HepG2 (cell line): ENCODE results near the gene MPZ. TPM values are rescaled to one million over a fixed set of nuclear protein-coding genes. Genes with fewer than 3 reads are reported as not detected.
A peak's percentile ranks its signal among the peaks of the same experiment; 100 is the strongest.

Experiments
- ATAC-seq: fragments of 200-7000 bp; cut with Tn5 transposase; 3 replicates; pipeline ENCODE4 v1.9.1; 2020; ENCODE audit warnings: mild to moderate bottlenecking, moderate library complexity
- BruUV-seq: library from RNA; stranded (reverse); fragments of 400-500 nt; replicated peaks from 2 replicates; lab custom pipeline; 2021; lab: Mats Ljungman, UMichigan
- CTCF ChIA-PET: fragments of 300-600 bp; formaldehyde crosslinking; extraction: SDS; loops from one replicate; lab custom pipeline; 2021; ENCODE audit warnings: low total read pairs, inconsistent platforms, low intra/inter-chr PET ratio; lab: Yijun Ruan, JAX
- POLR2A ChIA-PET: fragments of 350-600 bp; sonication (Branson Sonifier 250); formaldehyde crosslinking; loops from one replicate; lab custom pipeline; 2020; ENCODE audit warnings: antibody characterized with exemption, inconsistent platforms; lab: Yijun Ruan, JAX
- DNase-seq: peaks from one replicate; pipeline ENCODE4 v3.0.0-alpha.2; 2015; ENCODE audit warnings: low spot score
- FAIRE-seq: peaks from 3 replicates; lab custom pipeline; 2011; peaks lifted over from hg19 to GRCh38; lab: Jason Lieb, UNC
- H2AFZ ChIP-seq: one replicate; pipeline ENCODE4 v1.6.1; 2011; ENCODE audit warnings: low read length, inconsistent platforms
- H3K27ac ChIP-seq: fragments of 300-600 bp; 3 replicates; pipeline ENCODE4 v1.8.0; 2011; ENCODE audit warnings: mixed run types, mild to moderate bottlenecking, mixed read lengths, low read length, inconsistent platforms; ENCODE audit not compliant: insufficient read depth; ENCODE audit errors: extremely low read length
- H3K27me3 ChIP-seq, 2 experiments: fragments of 200-600 bp in 1 of 2; 2 replicates in 1 of 2; 3 replicates in 1 of 2; pipeline versions ENCODE4 v1.6.0 to v1.8.0; 2011; ENCODE audit warnings: low read length in 2 of 2, mild to moderate bottlenecking in 2 of 2, moderate library complexity in 2 of 2, inconsistent platforms in 1 of 2; ENCODE audit not compliant: insufficient read depth in 2 of 2, control insufficient read depth in 1 of 2
- H3K36me3 ChIP-seq, 2 experiments: fragments of 200-600 bp in 1 of 2; replicated peaks in 1 of 2; 2 replicates in 1 of 2; 3 replicates in 1 of 2; pipeline versions ENCODE4 v1.5.1 to v1.8.0; 2011; ENCODE audit warnings: low read length in 2 of 2, inconsistent platforms in 1 of 2; ENCODE audit not compliant: insufficient read depth in 2 of 2, control insufficient read depth in 1 of 2
- H3K4me1 ChIP-seq: 2 replicates; pipeline ENCODE4 v1.5.1; 2012; ENCODE audit warnings: low read length, inconsistent platforms; ENCODE audit not compliant: insufficient read depth
- H3K4me2 ChIP-seq: 2 replicates; pipeline ENCODE4 v1.6.0; 2011; ENCODE audit warnings: low read depth, low read length, inconsistent platforms
- H3K4me3 ChIP-seq, 3 experiments: fragments of 200-600 bp in 1 of 3; sonication (generic), shearing (Covaris generic) in 1 of 3; replicated peaks in 1 of 3; 2 replicates each; pipeline ENCODE4 v1.5.1; 2011 to 2016; ENCODE audit warnings: low read length in 3 of 3, inconsistent platforms in 2 of 3, low read depth in 2 of 3, mild to moderate bottlenecking in 2 of 3, control low read depth in 1 of 3, mixed read lengths in 1 of 3; ENCODE audit not compliant: insufficient read depth in 1 of 3
- H3K79me2 ChIP-seq: one replicate; pipeline ENCODE4 v1.6.1; 2011; ENCODE audit warnings: low read length, inconsistent platforms; ENCODE audit not compliant: insufficient read depth
- H3K9ac ChIP-seq: 2 replicates; pipeline ENCODE4 v1.6.0; 2011; ENCODE audit warnings: mild to moderate bottlenecking, low read depth, low read length, inconsistent platforms; ENCODE audit not compliant: insufficient read depth
- H3K9me3 ChIP-seq: 2 replicates; pipeline ENCODE4 v1.5.1; 2012; ENCODE audit warnings: mild to moderate bottlenecking, low read length
- H4K20me1 ChIP-seq: 2 replicates; pipeline ENCODE4 v1.6.0; 2011; ENCODE audit warnings: inconsistent platforms, mild to moderate bottlenecking, low read length, moderate library complexity; ENCODE audit not compliant: insufficient read depth
- MAZ ChIP-seq, 2 experiments: sonication (generic) in 1 of 2; formaldehyde crosslinking in 1 of 2; IDR thresholded peaks; 2 replicates each; pipeline versions ENCODE4 v1.5.0 to v1.6.1; 2012 to 2020; ENCODE audit warnings: low read depth in 2 of 2, mild to moderate bottlenecking in 2 of 2, borderline replicate concordance in 1 of 2, improper control_type of control experiment in 1 of 2, low read length in 1 of 2, missing genetic modification reagents in 1 of 2, moderate library complexity in 1 of 2
- NFIB ChIP-seq: sonication (generic); formaldehyde crosslinking; IDR thresholded peaks from 2 replicates; pipeline ENCODE4 v1.9.0; 2021; ENCODE audit warnings: missing genetic modification reagents, mild to moderate bottlenecking, borderline replicate concordance
- PCBP2 ChIP-seq: fragments of 200-400 bp; formaldehyde crosslinking; optimal IDR thresholded peaks from 2 replicates; pipeline ENCODE3; 2018; ENCODE audit warnings: low read length, low read depth; ENCODE audit not compliant: poor library complexity, severe bottlenecking
- SMARCC2 ChIP-seq: fragments of 450-650 bp; IDR thresholded peaks from 2 replicates; pipeline ENCODE4 v1.6.1; 2017; ENCODE audit warnings: antibody characterized with exemption, mild to moderate bottlenecking
- TBX3 ChIP-seq: fragments of 450-650 bp; IDR thresholded peaks from 2 replicates; pipeline ENCODE4 v1.6.1; 2017; ENCODE audit warnings: antibody characterized with exemption, mild to moderate bottlenecking, inconsistent platforms, borderline replicate concordance
- ZC3H4 ChIP-seq: sonication (generic); formaldehyde crosslinking; IDR thresholded peaks from 2 replicates; pipeline ENCODE4 v1.4.0; 2020; ENCODE audit warnings: missing genetic modification reagents, borderline replicate concordance
- ZHX1 ChIP-seq: sonication (generic); formaldehyde crosslinking; IDR thresholded peaks from 2 replicates; pipeline ENCODE4 v1.8.1; 2022; ENCODE audit warnings: low read depth, mild to moderate bottlenecking, missing genetic modification reagents
- ZNF430 ChIP-seq: sonication (generic); formaldehyde crosslinking; IDR thresholded peaks from 2 replicates; pipeline ENCODE4 v1.9.0; 2021; ENCODE audit warnings: mild to moderate bottlenecking, missing genetic modification reagents
- ZNF775 ChIP-seq: sonication (generic); formaldehyde crosslinking; IDR thresholded peaks from 2 replicates; pipeline ENCODE4 v1.4.0; 2020; ENCODE audit warnings: missing genetic modification reagents, mild to moderate bottlenecking, moderate library complexity, borderline replicate concordance
- ZNF782 ChIP-seq: sonication (generic); formaldehyde crosslinking; IDR thresholded peaks from 2 replicates; pipeline ENCODE4 v1.4.0; 2020; ENCODE audit warnings: missing genetic modification reagents, mild to moderate bottlenecking, borderline replicate concordance
- ZSCAN30 ChIP-seq: sonication (generic); formaldehyde crosslinking; IDR thresholded peaks from 2 replicates; pipeline ENCODE4 v1.5.0; 2020; ENCODE audit warnings: mild to moderate bottlenecking, missing genetic modification reagents
- WGBS: methylation state at CpG from one replicate; pipeline ENCODE4 v1.1.6; 2017; ENCODE audit warnings: low lambda C conversion rate; 5-methylcytosine and 5-hydroxymethylcytosine counted together
- in situ Hi-C: cut with HindIII; loops from 2 replicates; pipeline ENCODE4 v1.10.0; 2017; ENCODE audit warnings: low pct_unique_long_range_greater_than_20kb; ENCODE audit not compliant: extremely low pct_ligation_motif_present
- intact Hi-C: fragments of 100-400 bp; cut with micrococcal nuclease; formaldehyde crosslinking; loops from one replicate; pipeline ENCODE4 v1.10.0; 2022; ENCODE audit not compliant: unreplicated experiment
- polyA plus RNA-seq, 8 experiments: library from polyadenylated mRNA; depleted of rRNA in 3 of 8; stranded (reverse) in 7 of 8; unstranded in 1 of 8; fragments of >200 nt; fragmentation: Illumina TruSeq in 4 of 8; extraction: Trizol in 4 of 8; gene quantifications; 2 replicates each; pipeline versions ENCODE4 v1.2.1 to v1.2.3, GENCODE V29; 2011 to 2016; ENCODE audit warnings: low read depth in 4 of 8, missing spikeins in 1 of 8, mixed read lengths in 1 of 8; ENCODE audit not compliant: insufficient read depth in 1 of 8
- total RNA-seq, 5 experiments: library from RNA; depleted of rRNA; stranded (reverse); fragments of >200 nt; fragmentation: Illumina TruSeq; extraction: Trizol; gene quantifications; 2 replicates each; pipeline ENCODE4 v1.2.3, GENCODE V29; 2016; ENCODE audit warnings: low read depth in 1 of 5
- TF ChIP-seq, protein P1 (sequence below): sonication (generic); formaldehyde crosslinking; IDR thresholded peaks from 2 replicates; pipeline ENCODE4 v1.4.0; 2020; ENCODE audit warnings: mild to moderate bottlenecking, missing genetic modification reagents
- TF ChIP-seq, protein P2 (sequence below): sonication (generic); formaldehyde crosslinking; IDR thresholded peaks from 2 replicates; pipeline ENCODE4 v1.8.1; 2023; ENCODE audit warnings: mild to moderate bottlenecking, moderate library complexity, missing genetic modification reagents
- TF ChIP-seq, protein P3 (sequence below): sonication (generic); formaldehyde crosslinking; IDR thresholded peaks from 2 replicates; pipeline ENCODE4 v1.5.0; 2020; ENCODE audit warnings: mild to moderate bottlenecking, missing genetic modification reagents, moderate library complexity

The MPZ gene
- total and polyA plus RNA-seq, 2 of the 13 experiments (the other 11 are each of a cell fraction or from before 2014, with no cell fraction given), result 18.3 to 24.6 TPM

GRCh38 chr1:161305867-161306519 lies 3.8 kb downstream of the MPZ start:
- Histone ChIP-seq H2AFZ (no peak overlapping the region), H3K9me3 (no peaks in the 10 kb centered on the region), H4K20me1 (no peaks in the 10 kb centered on the region), H3K27me3 (no peaks in the 10 kb centered on the region), H3K27ac (peak overlapping the region; percentile 33), H3K36me3 (no peaks in the 10 kb centered on the region), H3K4me3 (peak overlapping the region; percentile 45 to 73 (median 63); a peak in 5 of 6 replicates), H3K9ac (no peak overlapping the region), H3K4me2 (peak overlapping the region; percentile 69), H3K79me2 (no peaks in the 10 kb centered on the region), H3K4me1 (peaks cover 67% of the 10 kb centered on the region)
- in situ Hi-C loops, result no loop called here
- WGBS, result 61% methylated on average over 30 of the region's 31 CpGs
- peak; percentile 47 for DNase-seq
- POLR2A ChIA-PET, result interaction anchor here (0.9 to 2.4 kb wide), 12 partner anchors 8 to 140 kb away, joined by 3 to 14 read pairs (median 6); partner anchors contain the start of genes APOA2, CFAP126, NDUFS2 and PPOX
- intact Hi-C loops, result loop anchor here (1.0 kb wide), 1 partner anchor 68 kb away; no protein-coding TSS in a partner anchor
- CTCF ChIA-PET, result no interaction called here
- ATAC-seq, result peak; percentile 83
- no TSS peak for BruUV-seq
- FAIRE-seq, result no peak
- TF ChIP-seq ZHX1 (CRISPR knock-in tag), result no peak
- no peak for TF ChIP-seq MAZ (IDR thresholded peaks at IDR 0.05; ENCODE audit: borderline replicate concordance, low read depth, low read length)
- TF ChIP-seq MAZ (CRISPR knock-in tag; IDR thresholded peaks at IDR 0.05; ENCODE audit: low read depth), result no peak
- TF ChIP-seq ZNF782 (CRISPR knock-in tag), result no peak
- peak; percentile 60; the same call in 1 of the 2 replicates for TF ChIP-seq ZNF430 (CRISPR knock-in tag)
- TF ChIP-seq, protein P1, sequence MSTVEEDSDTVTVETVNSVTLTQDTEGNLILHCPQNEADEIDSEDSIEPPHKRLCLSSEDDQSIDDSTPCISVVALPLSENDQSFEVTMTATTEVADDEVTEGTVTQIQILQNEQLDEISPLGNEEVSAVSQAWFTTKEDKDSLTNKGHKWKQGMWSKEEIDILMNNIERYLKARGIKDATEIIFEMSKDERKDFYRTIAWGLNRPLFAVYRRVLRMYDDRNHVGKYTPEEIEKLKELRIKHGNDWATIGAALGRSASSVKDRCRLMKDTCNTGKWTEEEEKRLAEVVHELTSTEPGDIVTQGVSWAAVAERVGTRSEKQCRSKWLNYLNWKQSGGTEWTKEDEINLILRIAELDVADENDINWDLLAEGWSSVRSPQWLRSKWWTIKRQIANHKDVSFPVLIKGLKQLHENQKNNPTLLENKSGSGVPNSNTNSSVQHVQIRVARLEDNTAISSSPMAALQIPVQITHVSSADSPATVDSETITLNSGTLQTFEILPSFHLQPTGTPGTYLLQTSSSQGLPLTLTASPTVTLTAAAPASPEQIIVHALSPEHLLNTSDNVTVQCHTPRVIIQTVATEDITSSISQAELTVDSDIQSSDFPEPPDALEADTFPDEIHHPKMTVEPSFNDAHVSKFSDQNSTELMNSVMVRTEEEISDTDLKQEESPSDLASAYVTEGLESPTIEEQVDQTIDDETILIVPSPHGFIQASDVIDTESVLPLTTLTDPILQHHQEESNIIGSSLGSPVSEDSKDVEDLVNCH (CRISPR knock-in tag), result no peak
- no peak for TF ChIP-seq ZSCAN30 (CRISPR knock-in tag)
- no peak for TF ChIP-seq ZC3H4 (CRISPR knock-in tag)
- TF ChIP-seq TBX3, result no peak
- TF ChIP-seq ZNF775 (CRISPR knock-in tag), result no peak
- TF ChIP-seq PCBP2, result no peak
- TF ChIP-seq, protein P2, sequence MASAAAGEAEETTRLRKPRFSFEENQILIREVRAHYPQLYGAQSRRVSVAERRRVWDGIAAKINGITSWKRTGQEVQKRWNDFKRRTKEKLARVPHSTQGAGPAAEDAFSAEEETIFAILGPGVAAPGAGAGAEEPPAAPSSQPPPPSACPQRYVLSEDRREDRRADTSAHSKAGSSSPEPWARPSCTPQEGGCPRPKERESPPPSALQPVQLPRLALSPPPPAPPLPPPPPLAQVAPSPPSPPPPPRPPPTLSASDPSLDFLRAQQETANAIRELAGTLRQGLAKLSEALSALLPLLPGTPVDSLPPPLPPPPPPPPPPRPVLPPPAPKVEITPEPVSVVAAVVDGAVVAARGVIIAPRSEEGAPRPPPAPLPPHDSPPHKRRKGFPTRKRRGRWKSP (CRISPR knock-in tag), result no peak
- TF ChIP-seq, protein P3, sequence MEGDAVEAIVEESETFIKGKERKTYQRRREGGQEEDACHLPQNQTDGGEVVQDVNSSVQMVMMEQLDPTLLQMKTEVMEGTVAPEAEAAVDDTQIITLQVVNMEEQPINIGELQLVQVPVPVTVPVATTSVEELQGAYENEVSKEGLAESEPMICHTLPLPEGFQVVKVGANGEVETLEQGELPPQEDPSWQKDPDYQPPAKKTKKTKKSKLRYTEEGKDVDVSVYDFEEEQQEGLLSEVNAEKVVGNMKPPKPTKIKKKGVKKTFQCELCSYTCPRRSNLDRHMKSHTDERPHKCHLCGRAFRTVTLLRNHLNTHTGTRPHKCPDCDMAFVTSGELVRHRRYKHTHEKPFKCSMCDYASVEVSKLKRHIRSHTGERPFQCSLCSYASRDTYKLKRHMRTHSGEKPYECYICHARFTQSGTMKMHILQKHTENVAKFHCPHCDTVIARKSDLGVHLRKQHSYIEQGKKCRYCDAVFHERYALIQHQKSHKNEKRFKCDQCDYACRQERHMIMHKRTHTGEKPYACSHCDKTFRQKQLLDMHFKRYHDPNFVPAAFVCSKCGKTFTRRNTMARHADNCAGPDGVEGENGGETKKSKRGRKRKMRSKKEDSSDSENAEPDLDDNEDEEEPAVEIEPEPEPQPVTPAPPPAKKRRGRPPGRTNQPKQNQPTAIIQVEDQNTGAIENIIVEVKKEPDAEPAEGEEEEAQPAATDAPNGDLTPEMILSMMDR (CRISPR knock-in tag), result peak; percentile 57
- TF ChIP-seq SMARCC2, result no peak
- no peak for TF ChIP-seq NFIB (CRISPR knock-in tag)
